Activated CD4-positive, alpha-beta T cell treated with anti-CD3 and anti-CD28 coated beads for 48 hours (primary cell): ENCODE results near the gene TRAF3IP1.
A peak's percentile ranks its signal among the peaks of the same experiment; 100 is the strongest.
"Not testable (repeated sequence)": the region's sequence is repeated elsewhere in the genome, so short reads cannot be mapped to it uniquely, and the experiment has no call there.

Experiments used
- DNase-seq: peaks from one replicate; pipeline ENCODE4 v3.0.0-alpha.2; 2020

Gene TRAF3IP1

GRCh38 chr2:238320246-238320647, at the start of gene TRAF3IP1:
Gene TRAF3IP1 (plus strand): TSS chr2:238320518. CDS start chr2:238320663, 145 bp downstream.
- DNase-seq, result peak; percentile 87

GRCh38 chr2:238270606-238271005, 49.7 kb upstream of the TRAF3IP1 start:
- no peak for DNase-seq

GRCh38 chr2:238271061-238271554, 49.2 kb upstream of the TRAF3IP1 start:
- no peak for DNase-seq

- not testable (repeated sequence) for DNase-seq
Measured at GRCh38 chr2:238271686-238272085, 48.6 kb upstream of the TRAF3IP1 start.

GRCh38 chr2:238272156-238272555, 48.2 kb upstream of the TRAF3IP1 start:
- no peak for DNase-seq

- not testable (repeated sequence) for DNase-seq
Measured at GRCh38 chr2:238273433-238273832, 46.9 kb upstream of the TRAF3IP1 start.

- DNase-seq, result no peak
Measured at GRCh38 chr2:238274152-238274865, 46.0 kb upstream of the TRAF3IP1 start.

GRCh38 chr2:238277695-238278094, 42.6 kb upstream of the TRAF3IP1 start:
- DNase-seq, result no peak

- no peak for DNase-seq
Measured at GRCh38 chr2:238278626-238279323, 41.5 kb upstream of the TRAF3IP1 start.

- DNase-seq, result no peak
Measured at GRCh38 chr2:238279324-238279682, 41.0 kb upstream of the TRAF3IP1 start.

- no peak for DNase-seq
Measured at GRCh38 chr2:238280083-238280825, 40.1 kb upstream of the TRAF3IP1 start.

- no peak for DNase-seq
Measured at GRCh38 chr2:238281826-238282480, 38.4 kb upstream of the TRAF3IP1 start.

- no peak for DNase-seq
Measured at GRCh38 chr2:238282861-238283738, 37.2 kb upstream of the TRAF3IP1 start.

- no peak for DNase-seq
Measured at GRCh38 chr2:238284802-238285515, 35.4 kb upstream of the TRAF3IP1 start.

GRCh38 chr2:238285653-238286082, 34.6 kb upstream of the TRAF3IP1 start:
- no peak for DNase-seq

GRCh38 chr2:238286095-238286494, 34.2 kb upstream of the TRAF3IP1 start:
- no peak for DNase-seq

GRCh38 chr2:238286551-238286950, 33.8 kb upstream of the TRAF3IP1 start:
- peak; percentile 22 for DNase-seq

GRCh38 chr2:238286987-238287736, 33.2 kb upstream of the TRAF3IP1 start:
- peak; percentile 73 for DNase-seq

- DNase-seq, result peak; percentile 62
Measured at GRCh38 chr2:238287737-238288649, 32.3 kb upstream of the TRAF3IP1 start, which contains the start of gene PER2. Gene PER2 (minus strand): TSS chr2:238288610. CDS start chr2:238277936, 10,674 bp downstream.
